Measurements from ENCODE around the gene ZNF503.

GRCh38 chr10:75355706-75356105, 45.9 kb downstream of the ZNF503 start:
- TF ChIP-seq CTCF (conservative IDR thresholded peaks at IDR 0.05; ENCODE audit: low read length), result no peak
- no peak for TF ChIP-seq EZH2phosphoT487 (IDR thresholded peaks at IDR 0.05; ENCODE audit: borderline replicate concordance)
